GM21619 (cell line): ENCODE data around the gene DMD.

ENCODE experiments used
- ATAC-seq: cut with Tn5 transposase; IDR thresholded peaks from one replicate; pipeline ENCODE4 v1.9.1; 2021; ENCODE audit not compliant: unreplicated experiment

DMD gene

DNA sequence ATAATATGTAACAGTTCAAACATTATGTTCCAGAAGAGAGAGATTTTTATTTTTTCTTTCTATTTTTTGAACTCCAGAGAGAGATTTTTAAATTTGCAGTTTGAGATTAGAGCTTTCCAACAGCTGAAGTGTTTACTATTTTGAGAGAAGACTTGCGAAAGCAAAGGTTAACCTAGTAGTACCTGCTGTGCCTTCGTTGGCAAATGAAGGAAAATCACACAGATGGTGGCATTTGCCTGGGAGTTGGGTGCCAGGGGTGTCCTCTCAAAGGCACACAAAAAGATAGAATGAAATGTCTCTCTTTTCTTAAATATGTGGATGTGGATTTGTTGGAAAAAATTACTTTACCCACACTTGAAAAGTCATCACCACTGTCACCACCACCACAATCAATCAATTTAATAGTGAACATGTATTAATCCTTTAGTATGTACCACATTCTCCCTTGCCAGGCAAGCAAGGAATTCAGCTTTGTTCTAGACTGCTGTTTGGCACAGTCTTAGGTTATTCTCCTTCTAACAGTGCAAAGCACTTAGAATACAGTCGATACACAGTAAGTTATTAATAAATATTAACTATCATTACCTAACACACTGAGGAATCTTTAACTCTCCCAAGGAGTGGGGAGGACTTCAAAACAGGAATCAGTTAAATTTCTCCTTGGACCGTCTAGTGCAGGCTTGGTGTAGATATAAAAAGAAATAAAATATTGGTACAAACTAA is 1301.3 kb downstream of the DMD start:
- no peak for ATAC-seq

DNA sequence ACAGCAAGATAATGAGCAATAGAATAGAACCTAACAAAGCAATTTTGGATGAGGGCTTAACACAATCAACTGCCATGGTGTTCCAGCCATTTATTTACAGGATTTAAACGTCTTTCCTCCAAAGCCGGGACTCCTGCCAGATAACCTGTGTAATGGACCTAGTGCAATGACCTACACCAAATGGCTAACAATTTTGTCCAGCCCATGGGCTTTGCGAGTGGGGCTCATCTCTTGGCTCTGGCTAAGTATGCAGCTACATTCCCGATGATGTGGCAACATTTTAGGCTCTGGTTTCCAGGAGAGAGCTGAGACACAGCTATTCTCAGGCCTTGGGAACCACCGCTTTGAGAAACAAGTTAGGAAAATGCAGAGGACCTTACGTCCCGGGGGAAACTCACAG is 1317.2 kb downstream of the DMD start:
- no peak for ATAC-seq

- no peak for ATAC-seq
Observed at GRCh38 chrX:31893525-31893924, 1317.8 kb downstream of the DMD start.

GRCh38 chrX:31889088-31889487 is 1322.3 kb downstream of the DMD start:
- ATAC-seq, result no peak

- ATAC-seq, result no peak
Observed at GRCh38 chrX:31884535-31884934, 1326.8 kb downstream of the DMD start.

GRCh38 chrX:31872007-31872406 is 1339.3 kb downstream of the DMD start:
- no peak for ATAC-seq

GRCh38 chrX:31870267-31870666 is 1341.1 kb downstream of the DMD start:
- no peak for ATAC-seq

GRCh38 chrX:31860686-31861085 is 1350.7 kb downstream of the DMD start:
- ATAC-seq, result no peak

- ATAC-seq, result no peak
Observed at GRCh38 chrX:31858915-31859314, 1352.4 kb downstream of the DMD start.

DNA sequence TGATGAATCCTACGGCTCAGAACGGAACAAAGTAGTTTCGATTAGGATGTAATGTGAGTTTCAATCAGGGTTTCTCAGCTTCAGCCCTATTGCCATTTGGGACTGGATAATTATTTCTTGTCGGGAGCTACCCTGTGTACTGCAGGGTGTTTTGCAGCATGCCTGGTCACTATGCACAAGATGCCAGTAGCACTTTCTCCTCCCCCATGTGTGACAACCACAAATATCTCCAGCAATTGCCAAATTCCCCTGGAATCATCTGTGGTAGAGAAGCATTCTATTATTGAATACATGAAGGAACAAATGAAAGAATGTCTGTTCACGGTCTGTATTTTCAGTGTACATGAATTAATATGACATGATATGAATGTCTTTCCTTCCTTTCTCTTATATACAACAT is 1356.6 kb downstream of the DMD start:
- ATAC-seq, result no peak

GRCh38 chrX:31851761-31852160 is 1359.6 kb downstream of the DMD start:
- no peak for ATAC-seq

DNA sequence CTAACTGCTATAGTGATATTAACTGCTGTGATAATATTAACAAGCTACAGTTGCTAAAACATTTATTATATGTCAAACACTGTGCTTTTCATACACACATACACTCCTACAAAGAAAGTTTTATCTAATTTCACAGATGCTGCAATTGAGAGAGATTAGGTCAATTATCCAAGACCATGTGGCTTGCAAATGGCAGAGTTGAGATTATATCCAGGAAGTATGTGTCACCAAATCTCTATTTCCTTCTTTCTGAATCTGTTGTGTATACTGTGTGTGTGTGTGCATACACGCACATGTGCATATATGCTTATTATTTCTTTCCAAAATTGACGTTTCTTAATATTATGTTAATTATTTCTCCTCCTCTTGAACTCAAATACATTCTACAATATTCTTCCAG is 1363.6 kb downstream of the DMD start:
- no peak for ATAC-seq

- ATAC-seq, result no peak
Observed at GRCh38 chrX:31845003-31845402, 1366.3 kb downstream of the DMD start.

GRCh38 chrX:31838617-31839016 is 1372.7 kb downstream of the DMD start:
- no peak for ATAC-seq

- ATAC-seq, result no peak
Observed at GRCh38 chrX:31837445-31838049, 1373.8 kb downstream of the DMD start.

DNA sequence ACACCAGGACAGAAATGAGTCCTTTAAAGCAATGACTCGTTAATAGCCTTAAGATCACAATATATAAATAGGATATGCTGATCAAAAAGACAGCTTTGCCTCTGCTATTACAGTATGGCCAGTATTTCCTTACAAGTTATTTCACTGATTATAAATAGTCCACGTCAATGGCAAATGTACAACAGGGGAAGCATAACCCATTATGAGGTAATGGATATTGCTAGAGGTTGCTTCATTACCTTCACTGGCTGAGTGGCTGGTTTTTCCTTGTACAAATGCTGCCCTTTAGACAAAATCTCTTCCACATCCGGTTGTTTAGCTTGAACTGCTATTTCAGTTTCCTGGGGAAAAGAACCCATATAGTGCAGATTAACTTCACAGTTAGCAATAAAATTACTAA is 1374.9 kb downstream of the DMD start:
- ATAC-seq, result no peak

DNA sequence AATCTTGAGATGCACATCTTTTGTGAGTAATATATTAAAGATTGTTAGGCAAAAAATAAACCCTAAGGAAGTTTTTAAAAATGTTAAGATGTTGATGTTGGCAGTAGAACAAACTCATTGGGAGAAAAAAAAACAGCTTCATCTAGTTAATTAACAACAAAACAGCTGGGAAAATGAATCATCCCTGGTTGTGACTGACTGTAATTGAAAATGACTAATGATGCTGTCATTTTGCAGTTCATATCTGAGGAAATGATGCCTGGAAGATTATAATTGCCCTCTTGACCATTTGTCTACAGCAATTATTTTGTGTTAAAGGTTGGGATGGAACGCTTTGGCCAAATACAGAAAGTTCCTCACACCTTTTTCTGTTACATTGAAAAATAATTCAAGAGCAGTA is 1379.1 kb downstream of the DMD start:
- ATAC-seq, result no peak

DNA sequence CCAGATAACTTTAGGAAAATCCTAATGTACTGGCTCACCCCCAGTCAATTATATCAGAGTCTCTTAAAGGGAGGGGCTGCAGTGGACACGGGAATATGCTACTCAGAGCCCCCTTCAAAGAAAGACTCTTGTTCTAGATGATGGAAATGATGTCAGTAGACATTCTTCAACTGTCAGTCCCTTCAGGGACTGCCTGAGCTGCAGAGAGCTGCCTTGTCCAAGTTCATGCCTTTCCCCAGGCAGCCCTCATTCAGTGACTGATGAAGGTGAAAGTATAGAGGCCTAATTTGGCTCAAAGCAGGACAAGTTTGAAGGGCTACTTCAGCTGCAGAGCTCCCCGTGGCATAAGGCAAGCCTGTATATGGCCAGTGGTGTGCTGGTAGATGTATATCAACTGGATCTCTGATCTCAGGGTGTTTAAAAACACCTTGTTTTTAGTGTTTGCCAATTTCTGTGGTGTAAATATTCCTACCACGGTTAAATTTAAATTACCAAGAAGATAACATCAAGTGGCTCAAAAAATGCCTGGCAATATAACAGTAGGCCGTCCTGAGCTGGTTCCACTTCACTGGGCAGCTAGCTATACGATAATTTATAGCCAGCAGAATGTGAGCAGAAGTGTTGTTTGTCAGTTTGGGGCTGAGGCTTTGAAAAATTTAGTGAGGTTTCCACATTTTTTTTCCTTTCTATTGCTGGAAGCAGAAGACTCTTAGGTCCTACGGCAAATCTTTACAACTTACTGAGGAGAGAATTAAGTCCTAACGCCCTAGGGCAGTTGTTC is 1390.7 kb downstream of the DMD start:
- no peak for ATAC-seq

- ATAC-seq, result no peak
Observed at GRCh38 chrX:31819455-31819854, 1391.9 kb downstream of the DMD start.

GRCh38 chrX:31811106-31811505 is 1400.2 kb downstream of the DMD start:
- ATAC-seq, result no peak

DNA sequence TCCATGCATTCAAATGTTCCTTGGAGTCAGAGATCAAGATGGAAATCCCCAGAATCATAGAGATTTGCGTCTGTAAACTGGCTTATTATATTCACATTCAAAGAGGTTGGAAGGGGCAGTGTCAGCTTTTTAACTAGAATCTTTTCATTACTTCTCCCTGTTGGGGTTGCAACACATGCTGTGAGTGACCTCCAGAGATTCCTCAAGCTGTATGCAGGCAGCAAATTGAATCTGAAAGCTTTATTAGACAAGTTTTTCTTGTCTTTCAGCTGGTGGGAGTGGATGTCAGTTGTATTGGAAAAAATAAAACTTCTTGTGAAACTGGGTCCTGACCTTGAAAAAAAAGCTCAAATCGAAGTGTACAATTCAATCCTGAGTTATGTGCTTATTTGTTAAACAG is 1403.0 kb downstream of the DMD start:
- no peak for ATAC-seq

- no peak for ATAC-seq
Observed at GRCh38 chrX:31807165-31807564, 1404.2 kb downstream of the DMD start.
